Measurements from ENCODE around the gene PIP5K1C. TPM values are rescaled to one million over a fixed set of nuclear protein-coding genes. Genes with fewer than 3 reads are reported as not detected.

The PIP5K1C gene
- polyA plus RNA-seq, 2 of the 4 experiments (the other 2 are of a cell fraction), result 2.6 to 9.3 TPM

DNA sequence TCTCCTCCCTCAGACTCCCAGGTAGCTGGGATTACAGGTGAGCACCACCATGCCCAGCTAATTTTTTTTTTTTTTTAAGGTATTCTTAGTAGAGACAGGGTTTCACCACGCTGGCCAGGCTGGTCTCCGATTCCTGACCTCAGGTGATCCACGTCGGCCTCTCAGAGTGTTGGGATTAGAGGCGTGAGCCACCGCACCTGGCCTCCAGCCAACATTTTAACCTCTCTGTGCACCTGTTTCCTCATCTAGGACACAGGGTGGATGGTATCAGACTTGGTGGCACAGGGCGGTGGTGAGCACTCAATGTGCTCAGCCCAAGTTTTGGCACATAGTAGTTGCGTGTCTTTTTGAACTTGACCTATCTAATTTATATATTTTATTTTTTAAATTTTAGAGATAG, 48.7 kb upstream of the PIP5K1C start (continued):
- TF ChIP-seq ZC3H11A (IDR thresholded peaks at IDR 0.05), result no peak
- TF ChIP-seq EHMT2 (IDR thresholded peaks at IDR 0.05; ENCODE audit: low read depth), result no peak

GRCh38 chr19:3746371-3747056, 46.2 kb upstream of the PIP5K1C start:
- TF ChIP-seq RFX5 (IDR thresholded peaks at IDR 0.05), result no peak
- no peak for TF ChIP-seq MAFK (IDR thresholded peaks at IDR 0.05; ENCODE audit: partially characterized antibody)
- TF ChIP-seq, protein P1, sequence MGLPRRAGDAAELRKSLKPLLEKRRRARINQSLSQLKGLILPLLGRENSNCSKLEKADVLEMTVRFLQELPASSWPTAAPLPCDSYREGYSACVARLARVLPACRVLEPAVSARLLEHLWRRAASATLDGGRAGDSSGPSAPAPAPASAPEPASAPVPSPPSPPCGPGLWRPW (IDR thresholded peaks at IDR 0.05), result no peak
- no peak for TF ChIP-seq SMC3 (IDR thresholded peaks at IDR 0.05)
- TF ChIP-seq ZFP36 (IDR thresholded peaks at IDR 0.05; ENCODE audit: borderline replicate concordance, partially characterized antibody), result no peak
- TF ChIP-seq, protein P2, sequence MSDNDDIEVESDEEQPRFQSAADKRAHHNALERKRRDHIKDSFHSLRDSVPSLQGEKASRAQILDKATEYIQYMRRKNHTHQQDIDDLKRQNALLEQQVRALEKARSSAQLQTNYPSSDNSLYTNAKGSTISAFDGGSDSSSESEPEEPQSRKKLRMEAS (IDR thresholded peaks at IDR 0.05), result no peak
- TF ChIP-seq, protein P3, sequence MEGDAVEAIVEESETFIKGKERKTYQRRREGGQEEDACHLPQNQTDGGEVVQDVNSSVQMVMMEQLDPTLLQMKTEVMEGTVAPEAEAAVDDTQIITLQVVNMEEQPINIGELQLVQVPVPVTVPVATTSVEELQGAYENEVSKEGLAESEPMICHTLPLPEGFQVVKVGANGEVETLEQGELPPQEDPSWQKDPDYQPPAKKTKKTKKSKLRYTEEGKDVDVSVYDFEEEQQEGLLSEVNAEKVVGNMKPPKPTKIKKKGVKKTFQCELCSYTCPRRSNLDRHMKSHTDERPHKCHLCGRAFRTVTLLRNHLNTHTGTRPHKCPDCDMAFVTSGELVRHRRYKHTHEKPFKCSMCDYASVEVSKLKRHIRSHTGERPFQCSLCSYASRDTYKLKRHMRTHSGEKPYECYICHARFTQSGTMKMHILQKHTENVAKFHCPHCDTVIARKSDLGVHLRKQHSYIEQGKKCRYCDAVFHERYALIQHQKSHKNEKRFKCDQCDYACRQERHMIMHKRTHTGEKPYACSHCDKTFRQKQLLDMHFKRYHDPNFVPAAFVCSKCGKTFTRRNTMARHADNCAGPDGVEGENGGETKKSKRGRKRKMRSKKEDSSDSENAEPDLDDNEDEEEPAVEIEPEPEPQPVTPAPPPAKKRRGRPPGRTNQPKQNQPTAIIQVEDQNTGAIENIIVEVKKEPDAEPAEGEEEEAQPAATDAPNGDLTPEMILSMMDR (IDR thresholded peaks at IDR 0.05), result no peak
- no peak for TF ChIP-seq TP53 (CRISPR knock-in tag; IDR thresholded peaks at IDR 0.05)
- TF ChIP-seq EP300 (IDR thresholded peaks at IDR 0.05), result no peak
- TF ChIP-seq PBX3 (IDR thresholded peaks at IDR 0.05), result no peak
- no peak for TF ChIP-seq NPAS2 (CRISPR knock-in tag; IDR thresholded peaks at IDR 0.05; ENCODE audit: borderline replicate concordance)
- no peak for TF ChIP-seq FOSL2 (IDR thresholded peaks at IDR 0.05)
- TF ChIP-seq FOSL2 (CRISPR knock-in tag; IDR thresholded peaks at IDR 0.05), result no peak
- TF ChIP-seq CBX2 (IDR thresholded peaks at IDR 0.05; ENCODE audit: borderline replicate concordance, low read depth), result no peak
- no peak for TF ChIP-seq BHLHE40 (IDR thresholded peaks at IDR 0.05; ENCODE audit: low read depth, low read length)
- no peak for TF ChIP-seq ZC3H11A (IDR thresholded peaks at IDR 0.05)
- TF ChIP-seq NR3C1 (IDR thresholded peaks at IDR 0.05), result no peak
- no peak for TF ChIP-seq NFE2L2 (conservative IDR thresholded peaks at IDR 0.05; ENCODE audit: low read length)
- no peak for TF ChIP-seq FOSB (CRISPR knock-in tag; IDR thresholded peaks at IDR 0.05)
- no peak for TF ChIP-seq KDM1A (IDR thresholded peaks at IDR 0.05; ENCODE audit: low read depth)
- Histone ChIP-seq H3K9me3 (no peaks in the 10 kb centered on the region), H3K4me2 (no peak overlapping the region), H3K4me3 (no peak overlapping the region), H3K4me1 (no peaks in the 10 kb centered on the region), H3K27ac (no peak overlapping the region)
- peak in 1 of 2 experiments; percentile 36; a peak in 1 of 6 replicates for ATAC-seq
- WGBS (ENCODE audit: missing lambda C conversion rate), result 76% methylated on average over 13 of the region's 31 CpGs
- CTCF ChIA-PET, result interaction anchor here (1.0 to 2.4 kb wide), 3 partner anchors 15 to 75 kb away, joined by 3 to 9 read pairs (median 3); partner anchors contain the start of gene APBA3
- no peak for DNase-seq (ENCODE audit: low read depth in 1 of 2, low spot score in 1 of 2)
- FAIRE-seq, result no peak
- POLR2A ChIA-PET, result no interaction called here

GRCh38 chr19:3745363-3746045, 45.2 kb upstream of the PIP5K1C start:
- POLR2A ChIA-PET, result no interaction called here
- H3K4me3 ChIP-seq, result no peak overlapping the region
- ATAC-seq, result no peak

More at GRCh38 chr19:3745363-3746045, 45.2 kb upstream of the PIP5K1C start:
- TF ChIP-seq FOSL2 (IDR thresholded peaks at IDR 0.05), result no peak
- TF ChIP-seq FOSL2 (CRISPR knock-in tag; IDR thresholded peaks at IDR 0.05), result no peak
- TF ChIP-seq ZFP36 (IDR thresholded peaks at IDR 0.05; ENCODE audit: borderline replicate concordance, partially characterized antibody), result peak; percentile 72
- H3K27ac ChIP-seq, result no peak overlapping the region
- DNase-seq (ENCODE audit: low read depth in 1 of 2, low spot score in 1 of 2), result no peak
- H3K4me1 ChIP-seq, result no peaks in the 10 kb centered on the region
- CTCF ChIA-PET, result no interaction called here
- H3K9me3 ChIP-seq, result no peaks in the 10 kb centered on the region
- FAIRE-seq, result no peak
- H3K4me2 ChIP-seq, result no peak overlapping the region
- 29% methylated on average over 6 of the region's 8 CpGs for WGBS (ENCODE audit: missing lambda C conversion rate)

All from A549 (cell line).